ENCODE data around the gene STAT1.

DNA sequence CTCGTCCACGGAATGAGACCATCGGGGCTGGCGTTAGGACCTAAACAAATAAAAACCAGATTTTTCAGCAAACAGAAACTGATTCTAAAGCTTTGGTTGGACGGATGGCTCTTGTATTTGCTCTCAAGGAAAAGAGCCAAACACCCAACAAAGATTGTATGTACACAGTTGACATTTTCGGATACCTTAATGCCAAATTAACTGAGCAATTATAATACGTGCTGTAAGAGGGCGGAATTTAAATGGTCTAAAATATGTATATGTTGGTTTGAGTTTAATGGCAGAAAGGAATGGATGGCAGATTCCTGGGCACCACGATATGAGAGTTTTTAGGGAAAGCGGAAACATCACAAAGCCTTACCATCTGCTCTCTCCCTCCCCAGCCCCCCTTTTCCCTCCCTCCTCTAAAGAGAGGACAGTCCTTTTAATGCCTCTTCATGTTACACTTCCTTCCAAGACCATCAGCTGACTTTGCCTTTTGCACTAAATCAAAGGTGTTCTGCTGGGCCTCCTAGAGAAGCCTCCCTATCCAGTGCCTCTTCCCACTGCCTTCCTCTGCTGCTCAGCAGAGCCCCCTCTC, 33.3 kb downstream of the STAT1 start:
- TF ChIP-seq, protein P1, sequence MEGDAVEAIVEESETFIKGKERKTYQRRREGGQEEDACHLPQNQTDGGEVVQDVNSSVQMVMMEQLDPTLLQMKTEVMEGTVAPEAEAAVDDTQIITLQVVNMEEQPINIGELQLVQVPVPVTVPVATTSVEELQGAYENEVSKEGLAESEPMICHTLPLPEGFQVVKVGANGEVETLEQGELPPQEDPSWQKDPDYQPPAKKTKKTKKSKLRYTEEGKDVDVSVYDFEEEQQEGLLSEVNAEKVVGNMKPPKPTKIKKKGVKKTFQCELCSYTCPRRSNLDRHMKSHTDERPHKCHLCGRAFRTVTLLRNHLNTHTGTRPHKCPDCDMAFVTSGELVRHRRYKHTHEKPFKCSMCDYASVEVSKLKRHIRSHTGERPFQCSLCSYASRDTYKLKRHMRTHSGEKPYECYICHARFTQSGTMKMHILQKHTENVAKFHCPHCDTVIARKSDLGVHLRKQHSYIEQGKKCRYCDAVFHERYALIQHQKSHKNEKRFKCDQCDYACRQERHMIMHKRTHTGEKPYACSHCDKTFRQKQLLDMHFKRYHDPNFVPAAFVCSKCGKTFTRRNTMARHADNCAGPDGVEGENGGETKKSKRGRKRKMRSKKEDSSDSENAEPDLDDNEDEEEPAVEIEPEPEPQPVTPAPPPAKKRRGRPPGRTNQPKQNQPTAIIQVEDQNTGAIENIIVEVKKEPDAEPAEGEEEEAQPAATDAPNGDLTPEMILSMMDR (IDR thresholded peaks at IDR 0.05) = no peak
- TF ChIP-seq POLR2A (IDR thresholded peaks at IDR 0.05) = no peak
